Dendritic cell treated with granulocyte-macrophage colony-stimulating factor and Interleukin-4, amounts not matched to agents 40 ng/mL and 50 ng/mL, for 4 days (primary cell): ENCODE measurements around the gene CDC25B.

Experiments
- H3K27ac Mint-ChIP-seq: one replicate; pipeline ENCODE4 v1.8.0; 2022; ENCODE audit warnings: mild to moderate bottlenecking, mixed read lengths
- H3K27me3 Mint-ChIP-seq: one replicate; pipeline ENCODE4 v1.8.0; 2022; ENCODE audit warnings: mild to moderate bottlenecking, mixed read lengths
- H3K36me3 Mint-ChIP-seq: one replicate; pipeline ENCODE4 v1.8.0; 2022; ENCODE audit warnings: low read depth, mixed read lengths
- H3K4me1 Mint-ChIP-seq: one replicate; pipeline ENCODE4 v1.8.0; 2022; ENCODE audit warnings: low read depth, mixed read lengths
- H3K4me3 Mint-ChIP-seq: one replicate; pipeline ENCODE4 v1.8.0; 2022; ENCODE audit warnings: mild to moderate bottlenecking, moderate library complexity, mixed read lengths
- H3K9me3 Mint-ChIP-seq: one replicate; pipeline ENCODE4 v1.8.0; 2022; ENCODE audit warnings: mixed read lengths
- intact Hi-C: fragments of 100-400 bp; cut with micrococcal nuclease; formaldehyde crosslinking; loops from one replicate; pipeline ENCODE4 v1.15.0; 2022

The CDC25B gene

DNA sequence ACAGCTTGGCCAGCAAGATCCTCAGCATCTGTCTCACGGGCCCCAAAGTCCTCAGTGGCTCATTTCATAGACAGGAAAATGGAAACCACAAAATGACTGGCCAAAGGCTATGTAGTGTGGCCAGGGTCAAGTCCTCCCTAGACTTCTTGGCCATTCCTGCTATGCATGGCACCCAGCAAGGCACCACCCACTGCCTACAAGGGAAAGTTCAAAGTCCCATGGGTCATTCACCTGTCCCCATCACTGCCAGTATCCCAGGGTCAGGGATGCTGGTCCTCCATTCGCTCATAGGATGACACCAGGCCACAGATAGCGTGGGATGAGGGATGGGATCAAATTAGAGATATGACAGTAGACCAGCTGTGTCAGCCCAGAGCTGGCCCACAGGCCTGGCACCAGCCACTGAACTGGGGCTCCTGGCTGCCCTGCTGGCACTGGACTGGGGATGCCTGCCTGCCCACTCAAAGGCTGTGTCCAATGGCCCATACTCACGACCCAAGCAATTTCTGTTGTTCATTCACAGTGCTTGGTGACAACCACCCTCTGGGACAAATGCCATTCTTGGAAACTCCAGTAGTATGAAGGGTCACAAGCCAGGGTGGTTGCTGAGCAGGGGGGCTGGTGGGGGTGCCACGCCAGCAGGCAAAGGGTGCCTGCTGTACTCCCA lies 40.2 kb upstream of the CDC25B start:
- no peak overlapping the region for H3K4me3 Mint-ChIP-seq
- no peaks in the 10 kb centered on the region for H3K9me3 Mint-ChIP-seq
- peaks cover 95% of the 10 kb centered on the region for H3K36me3 Mint-ChIP-seq
- H3K27me3 Mint-ChIP-seq, result no peaks in the 10 kb centered on the region
- intact Hi-C loops, result no loop called here
- peaks cover 68% of the 10 kb centered on the region for H3K4me1 Mint-ChIP-seq
- H3K27ac Mint-ChIP-seq, result no peak overlapping the region

DNA sequence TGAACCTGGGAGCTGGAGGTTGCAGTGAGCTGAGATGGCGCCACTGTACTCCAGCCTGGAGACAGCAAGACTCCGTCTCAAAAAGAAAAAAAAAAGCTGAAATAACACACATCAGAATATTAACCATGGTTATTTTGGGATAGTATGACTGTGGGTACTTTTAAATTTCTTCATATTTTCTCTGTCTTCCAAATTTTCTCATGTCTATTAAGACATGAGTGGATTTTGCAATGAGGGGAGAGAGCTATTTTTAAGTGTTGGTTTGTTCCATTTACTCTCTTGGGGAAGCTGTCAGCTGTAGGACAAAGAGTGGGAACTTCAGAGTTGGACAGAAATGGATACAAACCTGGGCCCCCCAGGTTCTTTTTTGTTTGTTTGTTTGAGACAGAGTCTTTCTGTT lies 38.8 kb upstream of the CDC25B start:
- Mint-ChIP-seq H3K27ac (no peak overlapping the region), H3K4me3 (no peak overlapping the region), H3K36me3 (peaks cover 95% of the 10 kb centered on the region), H3K4me1 (peaks cover 72% of the 10 kb centered on the region), H3K9me3 (no peaks in the 10 kb centered on the region), H3K27me3 (no peaks in the 10 kb centered on the region)
- intact Hi-C loops, result no loop called here

DNA sequence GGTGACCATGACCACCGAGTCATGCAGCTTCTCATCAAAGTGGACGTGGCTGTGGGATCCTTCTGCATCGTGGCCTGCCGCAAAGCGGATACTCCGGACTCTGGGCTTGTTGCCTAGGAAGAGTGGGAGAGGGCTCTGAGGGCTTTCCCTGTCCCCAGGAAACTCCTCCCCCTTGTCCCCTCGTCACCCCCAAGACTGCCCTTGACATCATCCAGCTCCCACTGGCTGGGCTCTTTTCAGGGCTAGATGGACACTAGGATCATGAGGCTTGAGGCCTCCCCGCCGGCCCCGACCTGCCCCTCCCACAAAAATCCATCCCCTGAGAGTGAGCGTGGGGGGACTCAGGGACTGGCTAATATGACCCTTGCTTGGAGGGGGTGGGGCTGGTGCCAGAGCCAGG lies 37.5 kb upstream of the CDC25B start:
- Mint-ChIP-seq H3K27ac (peak overlapping the region; percentile 9), H3K4me1 (peaks cover 65% of the 10 kb centered on the region), H3K27me3 (no peaks in the 10 kb centered on the region), H3K9me3 (no peaks in the 10 kb centered on the region), H3K4me3 (no peak overlapping the region), H3K36me3 (peaks cover 93% of the 10 kb centered on the region)
- intact Hi-C loops, result no loop called here

DNA sequence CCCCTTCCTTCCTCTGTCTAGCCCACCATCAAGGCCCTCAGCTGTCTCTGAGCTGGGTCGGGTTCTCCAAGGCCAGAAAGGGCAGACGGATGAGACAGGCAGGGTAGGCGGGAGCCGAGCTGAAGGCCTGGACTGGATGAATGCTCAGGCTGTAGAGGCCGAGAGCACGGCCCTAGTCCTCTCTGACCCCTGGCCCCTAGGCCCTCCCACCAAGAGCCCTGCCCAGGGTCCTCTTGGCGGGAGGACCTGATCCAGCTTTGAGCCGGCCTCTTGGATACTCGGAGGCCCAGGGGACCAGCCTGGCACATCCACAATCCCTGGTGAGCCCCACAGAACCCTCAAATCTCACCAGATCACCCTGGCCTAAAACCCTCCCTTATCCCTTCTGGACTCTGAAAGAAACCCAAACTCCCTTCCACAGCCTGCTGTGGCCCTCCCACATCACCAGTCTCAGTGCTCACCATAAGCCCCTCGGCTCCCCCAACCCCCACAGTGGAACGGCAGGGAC lies 36.7 kb upstream of the CDC25B start:
- no peaks in the 10 kb centered on the region for H3K9me3 Mint-ChIP-seq
- no peak overlapping the region for H3K27ac Mint-ChIP-seq
- H3K36me3 Mint-ChIP-seq, result peaks cover 85% of the 10 kb centered on the region

GRCh38 chr20:3759884-3760283 lies 36.2 kb upstream of the CDC25B start:
- peaks cover 80% of the 10 kb centered on the region for H3K36me3 Mint-ChIP-seq
- no peak overlapping the region for H3K4me3 Mint-ChIP-seq

More for the DNA sequence above, 36.7 kb upstream of the CDC25B start:
- Mint-ChIP-seq H3K4me3 (no peak overlapping the region), H3K4me1 (peaks cover 66% of the 10 kb centered on the region), H3K27me3 (no peaks in the 10 kb centered on the region)
- intact Hi-C loops, result no loop called here

GRCh38 chr20:3760655-3761348 lies 35.3 kb upstream of the CDC25B start:
- intact Hi-C loops, result no loop called here
- no peaks in the 10 kb centered on the region for H3K9me3 Mint-ChIP-seq
- H3K4me3 Mint-ChIP-seq, result no peak overlapping the region
- H3K36me3 Mint-ChIP-seq, result peaks cover 71% of the 10 kb centered on the region
- H3K27me3 Mint-ChIP-seq, result no peaks in the 10 kb centered on the region
- peaks cover 69% of the 10 kb centered on the region for H3K4me1 Mint-ChIP-seq
- no peak overlapping the region for H3K27ac Mint-ChIP-seq

More at GRCh38 chr20:3759884-3760283, 36.2 kb upstream of the CDC25B start:
- Mint-ChIP-seq H3K27me3 (no peaks in the 10 kb centered on the region), H3K9me3 (no peaks in the 10 kb centered on the region), H3K4me1 (peaks cover 66% of the 10 kb centered on the region), H3K27ac (no peak overlapping the region)
- intact Hi-C loops, result no loop called here

DNA sequence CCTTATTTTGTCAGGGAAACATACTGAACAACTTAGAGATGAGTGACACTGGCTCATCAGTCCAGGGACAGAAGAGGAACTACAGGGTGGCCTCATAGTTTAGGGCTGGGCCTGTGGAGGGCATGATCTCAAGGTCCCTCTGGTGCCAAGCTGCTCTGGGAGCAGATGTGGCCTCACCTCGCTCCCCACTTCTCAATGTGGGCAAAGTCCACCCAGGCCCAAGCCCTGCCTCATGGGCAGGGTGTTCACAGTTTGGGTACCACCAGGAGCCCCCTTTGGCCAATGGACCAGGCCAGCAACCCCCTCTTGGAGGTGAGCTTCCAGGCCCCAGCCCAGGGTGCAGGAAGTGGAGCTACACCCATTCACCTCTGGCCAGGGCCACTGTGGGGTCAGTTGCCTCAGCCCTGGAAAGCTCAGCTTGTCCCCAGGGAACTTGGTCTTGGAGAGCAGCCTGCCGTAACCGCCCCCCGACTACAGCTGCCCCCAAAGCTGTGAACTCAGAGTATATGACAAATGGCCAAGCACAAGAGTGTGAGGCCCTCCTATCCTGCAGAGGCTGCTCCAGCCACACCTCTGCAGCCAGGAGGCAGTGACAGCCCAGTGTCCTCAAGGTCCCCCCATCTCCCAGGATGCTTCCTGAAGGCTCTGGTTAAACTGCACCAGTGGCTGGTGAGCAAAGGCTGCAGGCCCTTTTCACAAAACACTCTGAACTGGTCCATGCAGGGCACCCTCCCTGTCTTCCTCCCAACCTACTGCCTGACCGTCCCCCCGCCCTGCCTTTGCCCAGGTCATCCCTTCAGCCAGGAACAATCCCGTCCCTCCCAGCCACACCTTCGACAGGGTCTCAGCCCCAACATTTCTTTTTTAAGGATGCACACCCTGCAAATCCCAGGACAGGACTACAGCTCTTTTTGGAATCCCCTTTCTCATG lies 32.2 kb upstream of the CDC25B start:
- peaks cover 79% of the 10 kb centered on the region for H3K4me1 Mint-ChIP-seq
- peak overlapping the region; percentile 13 for H3K4me3 Mint-ChIP-seq
- intact Hi-C loops, result no loop called here

DNA sequence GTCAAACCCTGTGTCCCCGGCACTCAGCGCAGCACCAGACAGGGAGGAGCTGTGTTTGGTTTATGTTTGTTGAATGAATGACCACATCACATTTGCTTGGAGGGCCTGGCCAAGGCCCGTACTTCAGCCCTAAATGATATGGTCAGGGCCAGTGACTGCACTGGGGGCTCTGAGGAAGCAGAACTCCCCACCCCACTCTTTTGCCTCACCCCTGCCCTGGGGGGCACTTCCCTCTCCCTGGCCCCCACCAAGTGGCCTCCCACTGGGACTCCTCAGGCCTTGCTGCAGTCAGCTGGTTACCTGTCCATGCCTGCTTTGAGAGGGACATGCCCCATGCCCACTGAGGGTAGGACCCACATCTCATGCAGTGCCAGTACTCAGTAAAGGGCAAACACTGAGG lies 31.5 kb upstream of the CDC25B start:
- peak overlapping the region; percentile 89 for H3K27ac Mint-ChIP-seq
- no peaks in the 10 kb centered on the region for H3K9me3 Mint-ChIP-seq
- peak overlapping the region; percentile 91 for H3K4me3 Mint-ChIP-seq
- peaks cover 79% of the 10 kb centered on the region for H3K4me1 Mint-ChIP-seq
- H3K36me3 Mint-ChIP-seq, result peaks cover 40% of the 10 kb centered on the region
- intact Hi-C loops, result no loop called here
- H3K27me3 Mint-ChIP-seq, result no peaks in the 10 kb centered on the region

More for the DNA sequence above, 32.2 kb upstream of the CDC25B start:
- Mint-ChIP-seq H3K27me3 (no peaks in the 10 kb centered on the region), H3K36me3 (peaks cover 47% of the 10 kb centered on the region), H3K9me3 (no peaks in the 10 kb centered on the region), H3K27ac (peak overlapping the region; percentile 89)

DNA sequence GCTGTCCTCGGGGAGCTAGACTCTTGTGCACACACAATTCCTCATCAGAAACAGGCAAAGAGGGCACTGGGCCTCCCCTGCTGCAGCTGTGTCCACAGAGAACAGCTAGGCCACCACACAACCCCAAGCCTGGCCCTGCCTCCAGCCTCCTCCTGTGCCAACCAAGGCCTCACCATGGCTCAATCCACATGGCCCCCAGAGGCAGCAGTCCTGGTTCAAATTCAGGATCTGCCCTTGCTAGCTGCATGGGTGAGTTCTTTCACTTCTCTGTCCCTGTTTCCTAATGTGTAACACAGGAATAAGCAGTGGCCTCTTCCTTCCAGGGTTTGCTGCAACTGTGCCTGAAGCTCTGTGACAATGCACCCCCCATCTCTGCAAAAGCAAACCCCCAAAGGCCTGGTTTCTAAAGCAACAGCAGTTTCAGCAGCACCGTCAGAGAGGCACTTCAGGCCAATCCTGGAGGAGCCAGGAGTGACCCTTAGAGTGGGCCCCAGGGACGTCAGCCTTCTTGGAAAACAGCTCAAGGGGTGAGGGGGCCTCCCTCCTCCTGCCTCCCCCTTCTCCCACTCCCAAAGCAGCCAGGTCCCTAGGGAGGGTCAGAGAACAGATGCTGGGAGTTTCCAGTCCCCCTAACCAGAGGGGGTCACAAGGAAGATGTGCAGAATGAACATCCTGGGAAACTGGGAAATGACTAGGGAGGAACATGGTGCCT lies 30.8 kb upstream of the CDC25B start:
- peak overlapping the region; percentile 89 for H3K27ac Mint-ChIP-seq
- H3K36me3 Mint-ChIP-seq, result peaks cover 33% of the 10 kb centered on the region
- peak overlapping the region; percentile 91 for H3K4me3 Mint-ChIP-seq
- H3K27me3 Mint-ChIP-seq, result no peaks in the 10 kb centered on the region
- H3K9me3 Mint-ChIP-seq, result no peaks in the 10 kb centered on the region
- intact Hi-C loops, result no loop called here
- peaks cover 73% of the 10 kb centered on the region for H3K4me1 Mint-ChIP-seq

DNA sequence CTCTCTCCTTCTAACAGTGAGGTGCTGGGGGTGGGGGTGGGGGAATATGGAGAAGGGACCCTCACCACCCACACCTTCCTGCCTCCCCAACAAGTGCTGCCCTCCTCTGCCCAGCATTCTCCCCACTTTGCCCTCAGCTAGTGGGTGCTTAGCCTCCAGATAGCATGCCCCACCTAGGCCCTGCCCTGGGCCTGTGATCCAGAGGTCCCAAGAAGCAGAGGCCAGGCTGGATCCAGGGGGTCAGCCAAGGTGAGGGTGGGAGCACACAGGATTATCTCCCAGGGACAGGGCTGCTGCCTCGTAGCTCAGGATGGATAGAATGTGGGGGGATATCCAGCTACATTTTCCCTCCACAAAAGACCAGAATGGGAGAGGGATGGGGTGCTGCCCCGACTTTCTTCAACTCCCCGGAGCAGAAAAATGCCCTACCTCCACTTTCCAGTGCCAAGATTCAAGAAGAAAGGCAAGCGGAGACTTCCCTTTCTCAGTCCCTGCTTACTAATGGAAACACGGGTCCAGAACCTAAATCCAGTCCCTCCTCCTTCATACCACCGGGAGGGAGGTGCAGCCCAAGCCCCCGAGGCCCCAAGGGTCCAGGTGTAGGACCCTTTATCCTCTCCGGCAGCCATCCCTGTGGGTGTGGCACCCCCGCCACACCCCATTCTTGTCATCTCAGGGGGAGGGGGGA lies 29.5 kb upstream of the CDC25B start:
- intact Hi-C loops, result loop anchor here (1.0 kb wide), 1 partner anchor 15 kb away; the partner anchor contains the start of gene SPEF1
- Mint-ChIP-seq H3K27me3 (no peaks in the 10 kb centered on the region), H3K4me3 (peak overlapping the region; percentile 91), H3K27ac (peak overlapping the region; percentile 89), H3K36me3 (peaks cover 21% of the 10 kb centered on the region), H3K9me3 (no peaks in the 10 kb centered on the region), H3K4me1 (peaks cover 64% of the 10 kb centered on the region)

- peak overlapping the region; percentile 91 for H3K4me3 Mint-ChIP-seq
- intact Hi-C loops, result loop anchor here (1.0 kb wide), 1 partner anchor 14 kb away; the partner anchor contains the start of gene SPEF1
- H3K27me3 Mint-ChIP-seq, result no peaks in the 10 kb centered on the region
- peak overlapping the region; percentile 89 for H3K27ac Mint-ChIP-seq
- peaks cover 60% of the 10 kb centered on the region for H3K4me1 Mint-ChIP-seq
- peaks cover 16% of the 10 kb centered on the region for H3K36me3 Mint-ChIP-seq
- no peaks in the 10 kb centered on the region for H3K9me3 Mint-ChIP-seq
Measured at GRCh38 chr20:3767110-3767426, 29.0 kb upstream of the CDC25B start.

GRCh38 chr20:3767427-3768341 lies 28.4 kb upstream of the CDC25B start, which contains the start of gene ADISSP:
ADISSP (minus strand) TSS chr20:3767753; CDS start chr20:3760100, 7,653 bp downstream.
- Mint-ChIP-seq H3K4me1 (peaks cover 60% of the 10 kb centered on the region), H3K27ac (peak within 1 kb of the TSS; percentile 89), H3K9me3 (no peaks in the 10 kb centered on the region), H3K4me3 (peak within 1 kb of the TSS; percentile 91), H3K27me3 (no peaks in the 10 kb centered on the region), H3K36me3 (peaks cover 10% of the 10 kb centered on the region)
- intact Hi-C loops, result loop anchor here (1.0 kb wide), 2 partner anchors 14 kb away; partner anchors contain the start of gene SPEF1
